Fibroblast of pulmonary artery (primary cell): Measurements from ENCODE around the gene ALKBH6.
"Not testable (repeated sequence)": the region's sequence is repeated elsewhere in the genome, so short reads cannot be mapped to it uniquely, and the experiment has no call there.

ENCODE experiments used
- DNase-seq: peaks from one replicate; pipeline ENCODE4 v3.0.0-alpha.2; 2010; ENCODE audit warnings: low read depth
- H3K4me3 ChIP-seq: replicated peaks from 2 replicates; pipeline ENCODE4 v1.5.1; 2011; ENCODE audit warnings: low read depth, mild to moderate bottlenecking, control low read depth, low read length, moderate library complexity
- TF ChIP-seq, protein P1 (sequence below): IDR thresholded peaks from 2 replicates; pipeline ENCODE4 v1.5.1; 2011; ENCODE audit warnings: mild to moderate bottlenecking, control low read depth, low read length, inconsistent platforms; ENCODE audit errors: missing control alignments

Gene ALKBH6

DNA sequence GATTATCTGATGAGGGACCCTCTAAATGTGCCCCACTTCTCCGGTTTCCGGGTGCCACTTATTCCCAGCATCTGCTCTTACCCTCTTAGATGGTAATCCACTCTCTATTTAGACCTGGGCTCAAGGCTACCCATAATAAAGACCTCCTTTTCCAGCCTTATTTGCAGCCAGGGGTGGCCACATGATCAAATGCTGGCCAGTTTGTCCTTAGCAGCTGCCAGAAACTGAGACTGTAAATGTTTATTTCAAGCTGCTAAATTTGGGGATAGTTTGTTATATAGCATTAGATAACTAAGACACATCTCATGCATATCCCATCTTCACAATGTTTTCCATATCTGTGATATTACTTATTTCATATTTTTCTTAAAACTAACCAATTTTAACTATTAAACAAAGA, 29.9 kb upstream of the ALKBH6 start:
- no peak overlapping the region for H3K4me3 ChIP-seq
- TF ChIP-seq, protein P1, sequence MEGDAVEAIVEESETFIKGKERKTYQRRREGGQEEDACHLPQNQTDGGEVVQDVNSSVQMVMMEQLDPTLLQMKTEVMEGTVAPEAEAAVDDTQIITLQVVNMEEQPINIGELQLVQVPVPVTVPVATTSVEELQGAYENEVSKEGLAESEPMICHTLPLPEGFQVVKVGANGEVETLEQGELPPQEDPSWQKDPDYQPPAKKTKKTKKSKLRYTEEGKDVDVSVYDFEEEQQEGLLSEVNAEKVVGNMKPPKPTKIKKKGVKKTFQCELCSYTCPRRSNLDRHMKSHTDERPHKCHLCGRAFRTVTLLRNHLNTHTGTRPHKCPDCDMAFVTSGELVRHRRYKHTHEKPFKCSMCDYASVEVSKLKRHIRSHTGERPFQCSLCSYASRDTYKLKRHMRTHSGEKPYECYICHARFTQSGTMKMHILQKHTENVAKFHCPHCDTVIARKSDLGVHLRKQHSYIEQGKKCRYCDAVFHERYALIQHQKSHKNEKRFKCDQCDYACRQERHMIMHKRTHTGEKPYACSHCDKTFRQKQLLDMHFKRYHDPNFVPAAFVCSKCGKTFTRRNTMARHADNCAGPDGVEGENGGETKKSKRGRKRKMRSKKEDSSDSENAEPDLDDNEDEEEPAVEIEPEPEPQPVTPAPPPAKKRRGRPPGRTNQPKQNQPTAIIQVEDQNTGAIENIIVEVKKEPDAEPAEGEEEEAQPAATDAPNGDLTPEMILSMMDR = no peak
- no peak for DNase-seq

DNA sequence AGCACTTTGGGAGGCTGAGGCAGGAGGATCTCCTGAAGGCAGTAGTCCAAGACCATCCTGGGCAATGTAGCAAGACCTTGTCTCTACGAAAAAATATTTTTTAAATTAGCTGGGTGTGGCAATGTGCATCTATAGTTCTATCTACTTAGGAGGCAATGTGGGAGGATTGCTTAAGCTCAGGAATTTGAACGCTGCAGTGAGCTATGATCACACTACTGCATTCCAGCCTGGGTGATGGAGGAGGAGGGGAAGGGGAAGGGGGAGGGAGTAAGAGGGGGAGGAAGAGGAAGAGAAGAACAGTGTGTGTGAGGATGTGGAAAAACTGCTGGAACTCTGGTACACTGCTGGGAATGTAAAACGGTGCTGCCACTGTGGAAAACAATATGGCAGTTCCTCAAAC, 27.8 kb upstream of the ALKBH6 start:
- TF ChIP-seq, protein P1 = no peak
- DNase-seq = peak; percentile 96
- no peak overlapping the region for H3K4me3 ChIP-seq

DNA sequence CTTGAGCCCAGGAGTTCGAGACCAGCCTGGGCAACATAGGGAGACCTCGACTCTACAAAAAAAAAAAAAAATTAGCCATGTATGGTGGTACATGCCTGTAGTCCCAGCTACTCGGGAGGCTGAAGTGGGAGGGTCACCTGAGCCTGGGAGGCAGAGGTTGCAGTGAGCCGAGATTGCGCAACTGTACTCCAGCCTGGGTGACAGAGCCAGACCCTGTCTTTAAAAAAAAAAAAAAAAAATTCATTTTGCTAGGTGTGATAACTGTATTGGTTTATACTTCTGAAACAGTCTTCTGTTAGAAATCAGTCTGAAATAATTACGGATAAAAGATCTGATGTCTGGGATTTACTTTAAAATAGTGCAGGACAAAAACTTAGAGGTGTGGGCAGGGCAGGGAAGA, 27.1 kb upstream of the ALKBH6 start:
- not testable (repeated sequence) for H3K4me3 ChIP-seq, DNase-seq

DNA sequence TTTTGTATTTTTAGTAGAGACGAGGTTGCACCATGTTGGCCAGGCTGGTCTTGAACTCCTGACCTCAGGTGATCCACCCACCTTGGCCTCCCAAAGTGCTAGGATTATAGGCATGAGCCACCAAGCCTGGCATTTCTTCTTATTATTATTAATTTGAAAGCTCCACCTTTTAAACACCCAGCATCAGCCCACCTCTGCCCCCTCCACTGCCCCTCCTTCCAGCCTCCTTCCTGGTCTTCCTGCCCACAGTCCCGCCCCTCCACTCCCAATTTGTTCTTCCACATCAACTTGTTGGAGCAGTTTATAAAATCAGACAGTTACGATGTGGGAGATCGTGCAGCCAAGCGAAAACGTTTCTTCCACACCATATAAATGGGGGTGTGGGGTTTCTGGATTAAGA, 26.5 kb upstream of the ALKBH6 start:
- H3K4me3 ChIP-seq = no peak overlapping the region
- DNase-seq = no peak
- TF ChIP-seq, protein P1 = no peak

DNA sequence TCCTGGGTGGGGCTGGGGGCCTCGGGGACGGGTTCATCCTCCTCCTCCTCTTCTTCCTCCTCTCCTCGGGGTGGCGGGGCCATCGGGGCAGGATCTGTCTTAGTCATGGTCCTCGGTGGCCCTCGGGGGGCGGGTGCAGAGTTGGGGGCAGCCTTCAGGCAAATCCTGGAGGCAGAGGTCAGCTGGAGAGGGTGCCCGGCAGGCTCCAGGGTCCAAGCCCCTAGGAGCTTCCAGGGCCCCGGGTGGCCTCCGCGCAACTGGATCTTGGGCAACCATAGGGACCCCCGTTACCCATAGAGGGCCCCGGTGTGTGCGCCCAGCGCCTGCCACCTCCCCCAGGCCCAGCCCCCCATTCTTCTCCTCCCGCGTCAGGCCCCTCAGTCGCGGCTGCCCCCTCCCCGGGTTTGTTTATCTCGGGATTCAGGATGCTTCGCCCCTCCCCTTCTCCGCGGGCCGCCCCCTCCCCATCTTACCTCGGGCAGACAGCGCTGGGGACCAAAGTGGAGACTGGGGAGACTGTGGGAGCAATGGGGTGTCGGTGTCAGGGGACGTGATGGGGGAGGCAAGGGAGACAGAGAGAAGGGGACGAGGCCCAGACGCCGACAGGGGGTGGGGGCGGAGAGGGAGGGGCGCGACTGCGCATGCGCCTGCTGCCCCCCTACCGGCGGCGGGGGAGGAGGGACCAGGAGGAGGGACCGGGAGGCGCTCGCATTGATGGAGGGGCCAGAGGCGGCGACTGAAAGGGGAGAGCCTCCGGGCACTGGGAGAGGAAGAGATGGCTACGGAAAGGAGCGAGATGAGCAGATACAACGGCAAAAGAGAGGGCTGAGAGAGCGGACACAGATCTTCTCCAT, 18.5 kb upstream of the ALKBH6 start, which contains the start of gene CLIP3:
TSS of gene CLIP3 (minus strand) at position 623 of the 854 bp plus-strand sequence. CDS start at position 107, 516 bp downstream.
- peak; percentile 74 for DNase-seq
- TF ChIP-seq, protein P1 = no peak
- peak within 1 kb of the TSS; percentile 87 for H3K4me3 ChIP-seq

DNA sequence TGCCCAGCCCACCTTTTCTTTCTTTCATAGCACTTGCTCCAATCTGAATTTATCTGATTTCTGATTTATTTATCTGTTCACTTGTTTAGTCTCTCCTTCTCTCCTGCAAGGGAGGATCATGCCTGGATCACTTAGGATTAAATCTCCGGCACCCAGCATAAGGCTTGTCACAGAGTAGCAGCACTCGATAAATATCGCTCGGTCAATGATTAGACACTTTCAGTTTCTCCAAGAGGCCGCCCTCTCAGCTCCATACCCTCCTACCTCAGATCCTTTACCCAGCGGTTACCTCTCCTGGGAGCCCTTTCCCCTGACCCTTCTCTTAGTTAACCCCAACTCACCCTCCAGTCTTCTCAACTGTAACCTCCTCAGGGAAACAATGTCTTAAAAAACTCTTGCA, 17.3 kb upstream of the ALKBH6 start:
- peak overlapping the region; percentile 7 for H3K4me3 ChIP-seq
- DNase-seq = no peak
- TF ChIP-seq, protein P1 = no peak

DNA sequence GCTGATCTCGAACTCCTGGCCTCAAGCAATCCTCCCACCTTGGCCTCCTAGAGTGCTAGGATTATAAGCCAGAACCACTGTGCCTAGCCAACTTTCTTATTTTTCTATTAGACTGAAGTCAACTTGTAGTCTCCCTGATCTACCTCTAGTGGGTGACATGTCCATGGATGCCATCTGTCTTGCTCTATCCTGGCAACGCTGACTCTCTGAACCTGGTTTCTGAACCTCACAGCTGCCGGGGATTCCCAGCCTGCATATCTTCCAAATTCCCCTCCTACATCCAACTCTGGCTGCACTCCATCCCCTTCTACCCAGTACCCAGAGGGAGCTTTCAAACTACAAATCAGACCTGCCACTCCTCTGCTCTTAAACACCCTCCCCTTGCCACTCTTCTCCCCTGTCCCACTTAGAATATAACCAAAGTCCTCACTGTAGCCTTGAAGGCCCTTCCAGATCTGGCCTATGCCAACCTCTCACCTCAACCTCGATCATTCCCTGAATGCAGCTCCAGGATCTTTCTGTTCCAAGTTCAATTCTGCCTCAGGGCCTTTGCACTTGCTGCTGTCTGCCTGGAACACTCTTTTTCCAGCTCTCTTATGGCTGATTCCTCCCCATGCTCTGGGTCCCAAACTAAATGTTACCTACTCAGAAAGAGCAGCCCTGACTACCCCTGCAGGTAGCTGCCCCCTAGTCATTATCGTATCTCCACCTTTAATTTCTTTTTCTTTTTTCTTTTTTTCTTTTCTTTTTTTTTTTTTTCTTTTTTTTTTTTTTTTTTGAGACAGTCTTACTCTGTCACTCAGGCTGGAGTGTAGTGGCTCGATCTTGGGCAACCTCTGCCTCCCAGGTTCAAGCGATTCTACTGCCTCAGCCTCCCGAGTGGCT, 16.5 kb upstream of the ALKBH6 start:
- no peak overlapping the region for H3K4me3 ChIP-seq
- TF ChIP-seq, protein P1 = peak; percentile 25
- peak; percentile 48 for DNase-seq
